ENCODE data around the gene DPP9.

DNA sequence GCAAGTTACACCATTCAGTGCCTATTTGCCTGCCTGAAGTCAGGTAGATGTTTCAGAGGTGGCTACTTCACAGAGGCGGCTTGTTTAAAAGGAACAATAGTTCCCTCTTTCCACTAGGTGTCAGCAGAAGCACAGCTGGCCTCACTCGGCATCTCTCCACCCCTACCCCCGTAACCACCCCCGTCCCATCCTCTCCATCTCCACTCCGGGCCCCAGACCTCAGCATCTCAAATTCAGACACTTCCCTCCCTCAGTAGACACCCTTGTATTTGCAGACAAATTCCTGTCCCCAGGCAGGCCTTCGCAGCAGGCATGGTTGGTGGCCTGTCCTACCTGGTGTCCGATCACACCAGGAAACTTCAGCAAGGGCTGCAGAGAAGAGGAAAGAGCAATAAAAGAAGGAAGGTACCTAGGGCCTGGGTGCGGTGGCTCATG is 9.1 kb upstream of the DPP9 start:
- TF ChIP-seq POLR2A (IDR thresholded peaks at IDR 0.05; ENCODE audit: low read length) (no peak), TP53 (CRISPR knock-in tag; IDR thresholded peaks at IDR 0.05) (no peak), MAZ (IDR thresholded peaks at IDR 0.05; ENCODE audit: borderline replicate concordance, low read depth, low read length) (no peak)
- TF ChIP-seq, protein P1, sequence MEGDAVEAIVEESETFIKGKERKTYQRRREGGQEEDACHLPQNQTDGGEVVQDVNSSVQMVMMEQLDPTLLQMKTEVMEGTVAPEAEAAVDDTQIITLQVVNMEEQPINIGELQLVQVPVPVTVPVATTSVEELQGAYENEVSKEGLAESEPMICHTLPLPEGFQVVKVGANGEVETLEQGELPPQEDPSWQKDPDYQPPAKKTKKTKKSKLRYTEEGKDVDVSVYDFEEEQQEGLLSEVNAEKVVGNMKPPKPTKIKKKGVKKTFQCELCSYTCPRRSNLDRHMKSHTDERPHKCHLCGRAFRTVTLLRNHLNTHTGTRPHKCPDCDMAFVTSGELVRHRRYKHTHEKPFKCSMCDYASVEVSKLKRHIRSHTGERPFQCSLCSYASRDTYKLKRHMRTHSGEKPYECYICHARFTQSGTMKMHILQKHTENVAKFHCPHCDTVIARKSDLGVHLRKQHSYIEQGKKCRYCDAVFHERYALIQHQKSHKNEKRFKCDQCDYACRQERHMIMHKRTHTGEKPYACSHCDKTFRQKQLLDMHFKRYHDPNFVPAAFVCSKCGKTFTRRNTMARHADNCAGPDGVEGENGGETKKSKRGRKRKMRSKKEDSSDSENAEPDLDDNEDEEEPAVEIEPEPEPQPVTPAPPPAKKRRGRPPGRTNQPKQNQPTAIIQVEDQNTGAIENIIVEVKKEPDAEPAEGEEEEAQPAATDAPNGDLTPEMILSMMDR (IDR thresholded peaks at IDR 0.05) = peak; percentile 74
- TF ChIP-seq, protein P2, sequence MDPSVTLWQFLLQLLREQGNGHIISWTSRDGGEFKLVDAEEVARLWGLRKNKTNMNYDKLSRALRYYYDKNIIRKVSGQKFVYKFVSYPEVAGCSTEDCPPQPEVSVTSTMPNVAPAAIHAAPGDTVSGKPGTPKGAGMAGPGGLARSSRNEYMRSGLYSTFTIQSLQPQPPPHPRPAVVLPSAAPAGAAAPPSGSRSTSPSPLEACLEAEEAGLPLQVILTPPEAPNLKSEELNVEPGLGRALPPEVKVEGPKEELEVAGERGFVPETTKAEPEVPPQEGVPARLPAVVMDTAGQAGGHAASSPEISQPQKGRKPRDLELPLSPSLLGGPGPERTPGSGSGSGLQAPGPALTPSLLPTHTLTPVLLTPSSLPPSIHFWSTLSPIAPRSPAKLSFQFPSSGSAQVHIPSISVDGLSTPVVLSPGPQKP (IDR thresholded peaks at IDR 0.05; ENCODE audit: low read depth, low read length) = no peak
- TF ChIP-seq, protein P3, sequence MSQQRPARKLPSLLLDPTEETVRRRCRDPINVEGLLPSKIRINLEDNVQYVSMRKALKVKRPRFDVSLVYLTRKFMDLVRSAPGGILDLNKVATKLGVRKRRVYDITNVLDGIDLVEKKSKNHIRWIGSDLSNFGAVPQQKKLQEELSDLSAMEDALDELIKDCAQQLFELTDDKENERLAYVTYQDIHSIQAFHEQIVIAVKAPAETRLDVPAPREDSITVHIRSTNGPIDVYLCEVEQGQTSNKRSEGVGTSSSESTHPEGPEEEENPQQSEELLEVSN (IDR thresholded peaks at IDR 0.05; ENCODE audit: borderline replicate concordance, low read depth) = no peak

All from A549 (cell line).